Fibroblast of lung (primary cell): ENCODE data around the gene ATP6AP2.

Experiments
- EZH2 ChIP-seq: IDR thresholded peaks from 2 replicates; pipeline ENCODE4 v1.5.1; 2012; ENCODE audit warnings: low read length, control low read depth, mild to moderate bottlenecking; ENCODE audit errors: missing control alignments
- TF ChIP-seq, protein P1 (sequence below), 2 donors: IDR thresholded peaks in 1 of 2; conservative IDR thresholded peaks in 1 of 2; 1 replicate in 1 of 2; 2 replicates in 1 of 2; pipeline ENCODE4 v1.5.1; 2011 to 2012; ENCODE audit warnings: low read length in 2 of 2, control low read depth in 1 of 2, inconsistent platforms in 1 of 2, low read depth in 1 of 2, mild to moderate bottlenecking in 1 of 2

DNA sequence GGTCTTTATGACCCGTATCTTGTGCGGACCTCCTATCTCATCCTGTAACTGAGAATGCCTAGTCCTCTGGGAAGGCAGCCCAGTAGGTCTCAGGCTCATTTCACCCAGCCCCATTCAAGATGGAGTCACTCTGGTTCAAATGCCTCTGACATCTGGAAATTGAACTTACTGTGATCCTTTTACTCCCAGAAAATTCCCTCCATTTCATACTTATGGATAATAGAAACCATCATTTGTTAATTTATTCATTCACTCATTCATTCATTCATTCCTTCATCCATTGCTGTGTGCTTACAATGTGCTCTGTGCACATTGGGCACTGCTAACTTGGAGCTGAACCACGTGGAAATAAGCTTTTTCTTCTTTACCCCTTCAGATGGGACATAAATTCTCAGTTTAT lies 9.2 kb upstream of the ATP6AP2 start:
- TF ChIP-seq, protein P1, sequence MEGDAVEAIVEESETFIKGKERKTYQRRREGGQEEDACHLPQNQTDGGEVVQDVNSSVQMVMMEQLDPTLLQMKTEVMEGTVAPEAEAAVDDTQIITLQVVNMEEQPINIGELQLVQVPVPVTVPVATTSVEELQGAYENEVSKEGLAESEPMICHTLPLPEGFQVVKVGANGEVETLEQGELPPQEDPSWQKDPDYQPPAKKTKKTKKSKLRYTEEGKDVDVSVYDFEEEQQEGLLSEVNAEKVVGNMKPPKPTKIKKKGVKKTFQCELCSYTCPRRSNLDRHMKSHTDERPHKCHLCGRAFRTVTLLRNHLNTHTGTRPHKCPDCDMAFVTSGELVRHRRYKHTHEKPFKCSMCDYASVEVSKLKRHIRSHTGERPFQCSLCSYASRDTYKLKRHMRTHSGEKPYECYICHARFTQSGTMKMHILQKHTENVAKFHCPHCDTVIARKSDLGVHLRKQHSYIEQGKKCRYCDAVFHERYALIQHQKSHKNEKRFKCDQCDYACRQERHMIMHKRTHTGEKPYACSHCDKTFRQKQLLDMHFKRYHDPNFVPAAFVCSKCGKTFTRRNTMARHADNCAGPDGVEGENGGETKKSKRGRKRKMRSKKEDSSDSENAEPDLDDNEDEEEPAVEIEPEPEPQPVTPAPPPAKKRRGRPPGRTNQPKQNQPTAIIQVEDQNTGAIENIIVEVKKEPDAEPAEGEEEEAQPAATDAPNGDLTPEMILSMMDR (conservative IDR thresholded peaks at IDR 0.05 in 1 of 2, IDR thresholded peaks at IDR 0.05 in 1 of 2; ENCODE audit: low read depth in 1 of 2, low read length in 2 of 2) = no peak
- TF ChIP-seq EZH2 = no peak
